HG03025 (cell line): Measurements from ENCODE around the gene TNFRSF9.
"Not testable (repeated sequence)": the region's sequence is repeated elsewhere in the genome, so short reads cannot be mapped to it uniquely, and the experiment has no call there.

Experiments used
- ATAC-seq: cut with Tn5 transposase; IDR thresholded peaks from one replicate; pipeline ENCODE4 v1.9.1; 2021; ENCODE audit warnings: mild to moderate bottlenecking, moderate library complexity; ENCODE audit not compliant: unreplicated experiment, low FRiP score

Gene TNFRSF9

GRCh38 chr1:7922301-7922700 is 18.3 kb downstream of the TNFRSF9 start:
- ATAC-seq, result no peak

DNA sequence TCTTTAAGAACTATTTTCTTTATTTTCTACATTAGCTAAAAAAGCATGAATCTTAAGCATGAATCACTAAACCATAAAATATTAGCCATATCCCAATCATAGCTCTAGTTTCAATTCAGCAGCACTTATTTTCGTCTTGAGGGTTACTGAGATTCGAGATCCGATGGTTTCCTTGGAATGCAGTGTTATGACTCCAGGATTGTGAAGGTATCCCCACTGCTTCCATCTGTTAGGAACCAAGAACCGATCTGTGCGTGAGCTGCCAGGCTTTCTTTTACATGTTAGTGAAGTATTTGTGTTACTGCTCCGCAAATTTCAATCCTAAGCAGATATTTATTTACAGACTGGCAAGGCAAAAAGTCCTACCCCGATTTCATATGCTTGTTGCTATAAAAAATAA is 18.8 kb downstream of the TNFRSF9 start:
- no peak for ATAC-seq

DNA sequence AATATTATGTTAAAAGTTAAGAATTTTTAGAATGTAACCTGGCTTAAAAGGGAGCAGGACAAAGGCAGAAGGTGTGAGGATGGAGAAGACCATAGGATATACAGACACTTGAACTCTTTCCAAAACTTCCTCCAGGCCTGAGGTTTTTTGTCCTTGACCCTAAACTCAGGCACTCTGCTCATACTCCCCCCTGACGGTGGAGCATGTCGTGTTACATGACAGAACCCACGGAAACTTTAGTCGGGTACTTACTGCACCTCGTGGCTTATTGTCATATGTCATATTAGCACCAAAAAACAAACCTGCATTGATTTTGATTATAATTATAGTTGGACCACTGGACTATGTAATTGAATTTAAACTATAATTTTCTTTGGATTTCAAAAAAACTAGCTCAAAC is 20.8 kb downstream of the TNFRSF9 start:
- no peak for ATAC-seq

DNA sequence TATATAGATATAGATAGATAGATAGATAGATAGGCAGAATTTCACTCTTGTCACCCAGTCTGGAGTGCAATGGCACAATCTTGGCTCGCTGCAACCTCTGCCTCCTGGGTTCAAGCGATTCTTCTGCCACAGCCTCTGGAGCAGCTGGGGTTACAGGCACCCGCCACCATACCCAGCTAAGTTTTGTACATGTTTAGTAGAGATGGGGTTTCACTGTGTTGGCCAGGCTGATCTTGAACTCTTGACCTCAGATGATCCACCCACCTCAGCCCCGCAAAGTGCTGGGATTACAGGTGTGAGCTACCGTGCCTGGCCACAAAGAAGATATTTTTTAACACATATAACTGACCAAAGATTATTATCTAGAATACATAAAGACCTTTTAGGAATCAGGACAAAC is 22.7 kb downstream of the TNFRSF9 start:
- not testable (repeated sequence) for ATAC-seq

- no peak for ATAC-seq
Observed at GRCh38 chr1:7916501-7916830, 24.2 kb downstream of the TNFRSF9 start.

- ATAC-seq, result no peak
Observed at GRCh38 chr1:7915826-7916500, 24.7 kb downstream of the TNFRSF9 start.

GRCh38 chr1:7912743-7913557 is 27.7 kb downstream of the TNFRSF9 start:
- no peak for ATAC-seq

DNA sequence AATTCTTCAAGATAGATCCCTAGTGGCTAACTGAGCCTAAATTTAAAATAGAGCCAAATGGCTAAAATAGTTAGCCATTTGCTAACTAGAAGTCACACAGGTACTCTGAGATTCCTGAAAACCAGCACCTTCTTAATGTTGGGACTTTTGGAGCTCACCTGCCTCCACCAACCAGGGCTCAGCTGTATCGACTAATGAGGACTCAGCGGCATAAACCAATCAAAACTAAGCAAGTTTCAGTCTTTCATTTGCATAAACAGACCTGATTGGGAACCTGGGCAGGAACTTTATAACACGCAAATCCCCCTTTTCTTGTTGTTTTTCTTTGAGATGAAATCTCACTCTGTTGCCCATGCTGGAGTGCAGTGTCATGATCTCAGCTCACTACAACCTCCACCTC is 28.5 kb downstream of the TNFRSF9 start:
- no peak for ATAC-seq

GRCh38 chr1:7905262-7905661 is 35.4 kb downstream of the TNFRSF9 start:
- ATAC-seq, result no peak

DNA sequence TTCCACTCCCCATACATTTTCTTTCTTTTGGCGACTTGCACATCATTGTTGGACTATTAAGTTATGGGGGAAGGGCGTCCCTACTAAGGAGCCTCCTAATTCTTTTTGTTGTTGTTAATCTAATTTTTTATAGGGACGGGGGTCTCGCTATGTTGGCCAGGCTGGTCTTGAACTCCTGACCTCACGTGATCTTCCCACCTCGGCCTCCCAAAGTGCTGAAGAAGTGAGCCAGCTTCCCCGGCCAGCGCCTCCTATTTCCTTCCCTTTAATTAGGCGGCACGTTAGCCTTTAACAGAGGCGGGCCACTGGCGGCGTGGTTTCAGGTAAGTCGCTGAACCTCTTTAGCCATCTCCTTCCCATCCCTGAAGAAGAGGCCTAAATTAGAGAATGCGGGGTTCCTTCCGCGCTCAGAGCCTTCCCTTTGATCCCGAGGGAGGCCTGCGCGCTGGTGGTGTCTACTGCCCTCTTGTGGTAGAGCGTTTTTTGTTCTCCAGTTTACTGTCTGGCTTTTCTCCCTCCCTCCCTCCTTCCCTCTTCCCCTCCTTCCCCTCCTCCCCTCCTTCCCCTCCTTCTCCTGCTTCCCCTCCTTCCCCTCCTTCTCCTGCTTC is 38.1 kb downstream of the TNFRSF9 start:
- ATAC-seq, result no peak

- no peak for ATAC-seq
Observed at GRCh38 chr1:7899741-7900140, 40.9 kb downstream of the TNFRSF9 start.

DNA sequence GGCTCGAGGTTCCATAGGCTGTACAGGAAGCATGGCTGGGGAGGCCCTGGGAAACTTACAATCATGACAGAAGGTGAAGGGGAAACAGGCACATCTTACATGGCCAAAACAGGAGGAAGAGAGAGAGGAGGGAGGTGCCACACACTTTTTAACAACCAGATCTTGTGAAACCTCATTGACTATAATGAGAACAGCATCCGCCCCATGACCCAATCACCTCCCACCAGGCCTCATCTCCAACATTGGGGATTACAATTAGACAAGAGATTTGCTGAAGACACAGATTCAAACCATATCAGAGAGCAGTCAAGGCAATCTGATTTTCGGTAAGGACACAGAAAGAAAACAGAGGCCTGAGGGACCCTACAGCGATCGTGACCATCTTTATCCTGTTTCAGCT is 41.7 kb downstream of the TNFRSF9 start:
- ATAC-seq, result no peak

DNA sequence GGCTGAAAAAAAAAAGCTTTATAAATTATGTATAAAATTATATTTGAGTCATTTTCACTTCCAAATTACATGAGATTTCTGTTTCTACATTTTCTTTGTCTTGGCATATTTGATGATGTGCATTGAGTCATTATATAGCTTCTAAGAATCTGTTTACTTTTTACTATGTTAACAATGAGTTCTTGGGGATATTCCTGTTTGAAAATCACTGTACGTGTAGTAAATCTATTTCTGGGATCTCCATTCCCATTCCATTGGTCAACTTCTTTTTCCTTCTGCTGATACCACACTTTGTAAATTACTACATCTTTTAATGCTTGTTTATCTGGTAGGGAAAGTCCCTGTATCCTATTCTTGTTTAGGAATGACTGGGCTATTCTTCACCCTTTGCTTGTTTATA is 43.6 kb downstream of the TNFRSF9 start:
- ATAC-seq, result no peak

DNA sequence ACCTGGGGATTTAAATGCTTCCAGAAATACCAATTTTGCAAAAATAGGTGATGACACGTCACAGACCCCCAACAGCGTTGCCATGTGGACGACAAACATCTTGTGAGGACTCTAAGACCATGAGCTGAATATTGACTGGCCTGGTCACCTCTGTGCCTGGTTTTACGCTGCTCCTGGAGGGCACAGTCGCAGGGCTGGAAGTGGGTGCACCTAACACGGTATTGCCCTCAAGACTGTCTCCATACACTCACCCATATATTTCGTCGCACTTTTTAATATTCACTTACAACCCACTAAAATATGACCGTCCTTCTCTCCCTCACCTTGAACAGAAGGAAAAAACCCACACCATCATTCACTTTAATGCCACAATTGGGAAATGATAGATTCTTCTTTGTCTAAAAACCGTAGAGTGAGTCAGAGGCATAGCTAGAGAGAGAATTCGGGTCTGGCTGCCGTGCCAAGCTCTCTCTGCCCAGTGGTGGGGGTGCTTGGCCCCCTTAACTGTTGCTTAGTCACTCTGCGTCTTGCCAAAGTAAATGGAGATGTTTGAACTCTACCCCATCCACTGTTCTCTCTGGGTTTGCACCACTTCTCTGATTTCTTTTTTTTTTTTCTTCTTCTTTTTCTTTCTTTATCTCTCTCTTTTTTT is 47.0 kb downstream of the TNFRSF9 start:
- no peak for ATAC-seq

DNA sequence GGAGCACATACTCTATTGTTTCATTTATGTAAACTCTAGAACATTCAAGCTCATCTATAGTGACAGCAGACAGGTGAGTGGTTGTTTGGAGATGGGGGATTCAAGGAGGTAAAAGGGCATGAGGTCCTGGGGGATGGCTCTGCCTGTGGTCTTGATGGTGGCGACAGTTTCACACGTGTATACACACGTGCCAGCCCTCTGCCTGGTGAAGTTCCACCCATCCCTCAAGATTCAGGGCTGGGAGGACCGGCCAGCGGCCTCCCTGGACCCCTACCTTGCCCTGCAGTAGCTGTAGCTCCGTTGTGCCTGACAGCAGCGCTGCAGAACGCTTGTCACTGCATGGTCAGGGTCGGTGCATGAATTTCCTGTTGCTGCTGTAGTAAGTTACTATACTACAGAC is 48.8 kb downstream of the TNFRSF9 start:
- no peak for ATAC-seq

GRCh38 chr1:7890853-7891252 is 49.8 kb downstream of the TNFRSF9 start:
- ATAC-seq, result no peak

GRCh38 chr1:7888248-7889081 is 52.2 kb downstream of the TNFRSF9 start:
- ATAC-seq, result no peak

DNA sequence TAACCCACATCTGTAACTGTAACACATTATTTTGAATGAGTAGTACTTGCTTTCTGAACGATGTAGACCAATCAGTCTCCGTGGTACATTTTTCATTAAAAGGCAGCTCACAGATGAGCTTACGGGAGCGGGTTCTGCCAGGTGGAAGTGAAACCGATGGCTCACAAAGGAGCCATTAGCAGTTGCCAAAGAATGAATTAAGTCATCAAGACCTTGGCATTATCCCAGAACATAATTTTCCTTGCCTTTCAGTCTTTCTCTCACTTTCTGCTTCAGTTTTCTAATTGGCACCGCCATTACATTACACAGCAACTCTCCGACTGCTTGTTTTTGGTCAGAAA is 54.3 kb downstream of the TNFRSF9 start:
- ATAC-seq, result no peak

DNA sequence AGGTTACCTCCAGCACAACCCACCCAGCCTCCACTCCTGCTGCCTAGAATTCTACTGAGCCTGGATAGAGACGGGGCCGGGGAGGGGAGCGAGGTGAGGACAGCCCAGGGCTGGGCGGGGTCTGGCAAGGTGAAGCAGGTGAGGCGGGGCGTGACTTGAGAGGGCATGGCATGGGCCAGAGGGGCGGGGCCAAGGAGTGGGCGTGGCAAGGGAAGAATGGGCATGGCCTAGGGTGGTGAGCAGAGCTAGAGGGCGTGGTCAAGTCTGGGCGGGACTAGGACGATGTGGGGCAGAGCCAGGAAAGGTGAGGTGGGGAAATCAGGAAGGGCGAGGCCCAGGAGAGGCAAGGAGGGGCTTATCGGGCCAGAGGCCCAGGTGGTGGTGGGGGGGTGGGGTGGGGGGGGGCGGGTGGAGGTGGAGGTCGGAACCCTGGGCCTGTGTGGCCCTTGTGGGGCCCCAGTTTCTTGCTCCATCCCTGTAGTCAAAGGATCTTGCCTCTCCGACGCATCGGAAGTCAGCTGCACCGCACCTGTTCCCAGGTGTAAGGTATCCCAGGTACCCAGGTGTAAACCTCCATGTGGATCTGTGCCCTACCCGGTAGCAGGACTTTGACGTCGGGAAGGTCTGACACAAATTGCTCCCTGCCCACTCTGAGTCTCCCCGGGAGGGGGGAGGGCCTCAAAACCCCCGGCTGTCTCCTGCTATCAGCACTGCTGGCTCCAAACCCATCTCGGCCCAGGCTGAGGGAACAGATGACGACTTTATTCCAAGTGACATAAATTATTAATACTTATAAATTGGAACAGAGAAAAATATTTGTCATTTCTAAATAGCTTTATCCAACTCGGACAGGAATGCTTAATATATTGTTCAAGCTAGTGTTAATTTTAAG is 54.9 kb downstream of the TNFRSF9 start:
- ATAC-seq, result no peak

DNA sequence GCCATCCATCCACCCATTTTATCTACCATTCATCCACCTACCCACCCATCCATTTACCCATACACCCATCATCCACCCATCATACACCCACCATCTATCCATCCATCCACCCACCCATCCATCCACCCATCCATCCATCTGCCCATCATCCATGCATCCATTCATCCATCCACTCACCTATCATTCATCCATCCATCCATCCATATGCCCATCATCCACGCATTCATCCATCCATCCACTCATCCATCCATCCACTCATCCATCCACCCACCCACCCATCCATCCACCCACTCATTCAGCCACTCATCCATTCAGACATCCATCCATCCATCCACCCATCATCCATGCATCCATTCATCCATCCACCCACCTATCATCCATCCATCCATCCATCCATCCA is 55.9 kb downstream of the TNFRSF9 start:
- ATAC-seq, result no peak
